Esophagus muscularis mucosa (tissue), 4 donors: ENCODE measurements around the gene AGPAT1. TPM values are rescaled to one million over a fixed set of nuclear protein-coding genes. Genes with fewer than 3 reads are reported as not detected.
"Not testable (repeated sequence)": the region's sequence is repeated elsewhere in the genome, so short reads cannot be mapped to it uniquely, and the experiment has no call there.

Experiments
- DNase-seq: peaks from one replicate; pipeline ENCODE4 v3.0.0-alpha.2; 2017; ENCODE audit errors: extremely low spot score
- H3K27ac ChIP-seq, 4 donors: fragments of 200-600 bp; sonication (generic); replicated peaks in 1 of 4; 1 replicate in 3 of 4; 2 replicates in 1 of 4; pipeline ENCODE4 v1.5.1; 2016 to 2019; ENCODE audit warnings: mild to moderate bottlenecking in 1 of 4
- H3K27me3 ChIP-seq, 4 donors: fragments of 200-600 bp; sonication (generic); one replicate each; pipeline versions ENCODE4 v1.5.1 to v1.6.0; 2016 to 2019
- H3K36me3 ChIP-seq, 4 donors: fragments of 200-600 bp; sonication (generic); one replicate each; pipeline ENCODE4 v1.5.1; 2016 to 2019
- H3K4me1 ChIP-seq, 4 donors: fragments of 200-600 bp; sonication (generic); one replicate each; pipeline ENCODE4 v1.5.1; 2016 to 2019
- H3K4me3 ChIP-seq, 4 donors: fragments of 200-600 bp; sonication (generic); 1 replicate in 2 of 4; 2 replicates in 2 of 4; pipeline ENCODE4 v1.5.1; 2016 to 2019; ENCODE audit warnings: mild to moderate bottlenecking in 4 of 4, moderate library complexity in 1 of 4
- H3K9me3 ChIP-seq, 4 donors: fragments of 200-600 bp; sonication (generic); 1 replicate in 3 of 4; 2 replicates in 1 of 4; pipeline ENCODE4 v1.5.1; 2016 to 2019
- EP300 ChIP-seq: sonication (generic); formaldehyde crosslinking; IDR thresholded peaks from one replicate; pipeline ENCODE4 v1.6.1; 2017; ENCODE audit warnings: antibody characterized with exemption
- POLR2A ChIP-seq: fragments of 450-650 bp; IDR thresholded peaks from one replicate; pipeline ENCODE4 v1.6.1; 2017; ENCODE audit warnings: antibody characterized with exemption, moderate library complexity, mild to moderate bottlenecking, low read depth
- POLR2AphosphoS5 ChIP-seq, 2 donors: sonication (generic); formaldehyde crosslinking; IDR thresholded peaks; one replicate each; pipeline ENCODE4 v1.6.1; 2017; ENCODE audit warnings: antibody characterized with exemption in 2 of 2
- WGBS: methylation state at CpG from one replicate; pipeline ENCODE4 v1.1.5; 2018; 5-methylcytosine and 5-hydroxymethylcytosine counted together
- intact Hi-C: fragments of 100-400 bp; cut with DNase I; formaldehyde crosslinking; loops from one replicate; pipeline ENCODE4 v1.15.1; 2023
- total RNA-seq, 4 donors: library from RNA; depleted of rRNA; stranded (reverse); fragments of >200 nt; gene quantifications; one replicate each; pipeline versions ENCODE4 v1.1.0 to v1.2.1, GENCODE V29; 2016
- TF ChIP-seq, protein P1 (sequence below), 3 experiments: fragments of 200-600 bp in 2 of 3; fragments of 450-650 bp in 1 of 3; sonication (generic) in 2 of 3; IDR thresholded peaks; one replicate each; pipeline ENCODE4 v1.5.1; 2017 to 2019; ENCODE audit warnings: antibody characterized with exemption in 3 of 3, mild to moderate bottlenecking in 2 of 3, moderate library complexity in 1 of 3

The AGPAT1 gene
- total RNA-seq, 4 donors from 2014 or later: 52.7 to 76.7 (median 68.9) TPM

- H3K36me3 ChIP-seq: peaks cover 16 to 52% (median 41%) of the 10 kb centered on the region in 4 donors
- H3K27ac ChIP-seq: peak overlapping the region; percentile 84 to 99 (median 98)
- 27% methylated on average over 11 of the region's 11 CpGs for WGBS
- H3K27me3 ChIP-seq, intact Hi-C loops, H3K9me3 ChIP-seq, H3K4me3 ChIP-seq: not testable (repeated sequence)
- peak; percentile 19 to 44 for TF ChIP-seq POLR2AphosphoS5 (IDR thresholded peaks at IDR 0.05)
- peak; percentile 99 for DNase-seq
- peaks cover 67 to 83% (median 78%) of the 10 kb centered on the region in 4 donors for H3K4me1 ChIP-seq
Observed at GRCh38 chr6:32185681-32186131, 9.8 kb upstream of the AGPAT1 start.

GRCh38 chr6:32184084-32184640 is 8.3 kb upstream of the AGPAT1 start, which contains the start of gene AGER:
TSS of gene AGER (minus strand) at chr6:32184253. CDS start at chr6:32184222, 31 bp downstream.
- WGBS: 63% methylated on average over 6 of the region's 6 CpGs
- TF ChIP-seq, protein P1, sequence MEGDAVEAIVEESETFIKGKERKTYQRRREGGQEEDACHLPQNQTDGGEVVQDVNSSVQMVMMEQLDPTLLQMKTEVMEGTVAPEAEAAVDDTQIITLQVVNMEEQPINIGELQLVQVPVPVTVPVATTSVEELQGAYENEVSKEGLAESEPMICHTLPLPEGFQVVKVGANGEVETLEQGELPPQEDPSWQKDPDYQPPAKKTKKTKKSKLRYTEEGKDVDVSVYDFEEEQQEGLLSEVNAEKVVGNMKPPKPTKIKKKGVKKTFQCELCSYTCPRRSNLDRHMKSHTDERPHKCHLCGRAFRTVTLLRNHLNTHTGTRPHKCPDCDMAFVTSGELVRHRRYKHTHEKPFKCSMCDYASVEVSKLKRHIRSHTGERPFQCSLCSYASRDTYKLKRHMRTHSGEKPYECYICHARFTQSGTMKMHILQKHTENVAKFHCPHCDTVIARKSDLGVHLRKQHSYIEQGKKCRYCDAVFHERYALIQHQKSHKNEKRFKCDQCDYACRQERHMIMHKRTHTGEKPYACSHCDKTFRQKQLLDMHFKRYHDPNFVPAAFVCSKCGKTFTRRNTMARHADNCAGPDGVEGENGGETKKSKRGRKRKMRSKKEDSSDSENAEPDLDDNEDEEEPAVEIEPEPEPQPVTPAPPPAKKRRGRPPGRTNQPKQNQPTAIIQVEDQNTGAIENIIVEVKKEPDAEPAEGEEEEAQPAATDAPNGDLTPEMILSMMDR (IDR thresholded peaks at IDR 0.05): no peak
- no peak for TF ChIP-seq POLR2A
- no peak for TF ChIP-seq EP300
- no peak for TF ChIP-seq POLR2AphosphoS5 (IDR thresholded peaks at IDR 0.05)
- peak within 1 kb of the TSS; percentile 84 to 99 (median 98) for H3K27ac ChIP-seq
- H3K27me3 ChIP-seq: no peaks in the 10 kb centered on the region
- H3K4me3 ChIP-seq: no peak within 1 kb of the TSS
- H3K36me3 ChIP-seq: peaks cover 16 to 64% (median 52%) of the 10 kb centered on the region in 4 donors
- H3K9me3 ChIP-seq: no peaks in the 10 kb centered on the region
- DNase-seq: no peak
- intact Hi-C loops: no loop called here
- peaks cover 72 to 89% (median 86%) of the 10 kb centered on the region in 4 donors for H3K4me1 ChIP-seq

DNA sequence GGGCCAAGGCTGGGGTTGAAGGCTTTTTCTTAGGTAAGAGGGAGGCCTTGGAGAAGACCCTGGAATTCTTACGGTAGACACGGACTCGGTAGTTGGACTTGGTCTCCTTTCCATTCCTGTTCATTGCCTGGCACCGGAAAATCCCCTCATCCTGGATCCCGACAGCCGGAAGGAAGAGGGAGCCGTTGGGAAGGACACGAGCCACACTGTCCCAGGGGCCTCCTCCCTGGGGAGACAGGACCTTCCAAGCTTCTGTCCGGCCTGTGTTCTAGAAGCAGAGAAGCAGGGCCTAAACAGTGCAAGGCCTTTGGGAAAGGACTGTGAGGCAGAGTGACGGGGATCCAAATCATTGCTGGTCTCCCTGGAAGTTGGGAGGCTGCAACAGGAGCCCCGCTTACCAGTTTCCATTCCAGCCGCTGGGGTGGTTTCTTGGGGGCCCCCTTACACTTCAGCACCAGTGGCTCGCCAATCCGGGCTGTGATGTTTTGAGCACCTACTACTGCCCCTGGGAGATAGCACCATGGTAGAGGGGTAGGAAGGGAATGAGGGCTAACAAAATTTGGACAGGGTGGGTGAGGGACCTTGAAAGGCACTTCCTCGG is 7.7 kb upstream of the AGPAT1 start:
- TF ChIP-seq POLR2A (no peak), POLR2AphosphoS5 (IDR thresholded peaks at IDR 0.05) (no peak), EP300 (no peak)
- TF ChIP-seq, protein P1 (IDR thresholded peaks at IDR 0.05): no peak
- H3K27ac ChIP-seq: peak overlapping the region; percentile 84 to 99 (median 98)
- DNase-seq: no peak
- H3K4me1 ChIP-seq: peaks cover 70 to 89% (median 86%) of the 10 kb centered on the region in 4 donors
- no peaks in the 10 kb centered on the region for H3K27me3 ChIP-seq
- intact Hi-C loops: no loop called here
- 80% methylated on average over 15 of the region's 15 CpGs for WGBS
- H3K4me3 ChIP-seq: no peak overlapping the region
- H3K36me3 ChIP-seq: peaks cover 16 to 64% (median 52%) of the 10 kb centered on the region in 4 donors
- no peaks in the 10 kb centered on the region for H3K9me3 ChIP-seq

DNA sequence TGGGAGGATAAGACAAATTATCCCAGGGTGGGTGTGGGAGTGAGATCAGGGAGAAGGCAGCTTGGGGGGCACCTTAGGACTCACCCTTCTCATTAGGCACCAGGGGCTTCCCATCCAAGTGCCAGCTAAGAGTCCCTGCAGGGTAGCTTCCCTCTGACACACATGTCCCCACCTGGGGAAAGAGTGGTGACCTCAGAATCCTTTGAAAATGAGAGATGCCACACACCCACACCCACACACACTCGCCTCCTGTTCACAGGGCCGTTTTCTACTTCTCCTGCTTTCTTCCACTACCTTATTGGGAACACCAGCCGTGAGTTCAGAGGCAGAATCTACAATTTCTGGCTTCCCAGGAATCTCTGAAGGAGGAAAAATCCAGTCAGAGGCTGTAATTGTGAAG is 7.1 kb upstream of the AGPAT1 start:
- no peak for DNase-seq

DNA sequence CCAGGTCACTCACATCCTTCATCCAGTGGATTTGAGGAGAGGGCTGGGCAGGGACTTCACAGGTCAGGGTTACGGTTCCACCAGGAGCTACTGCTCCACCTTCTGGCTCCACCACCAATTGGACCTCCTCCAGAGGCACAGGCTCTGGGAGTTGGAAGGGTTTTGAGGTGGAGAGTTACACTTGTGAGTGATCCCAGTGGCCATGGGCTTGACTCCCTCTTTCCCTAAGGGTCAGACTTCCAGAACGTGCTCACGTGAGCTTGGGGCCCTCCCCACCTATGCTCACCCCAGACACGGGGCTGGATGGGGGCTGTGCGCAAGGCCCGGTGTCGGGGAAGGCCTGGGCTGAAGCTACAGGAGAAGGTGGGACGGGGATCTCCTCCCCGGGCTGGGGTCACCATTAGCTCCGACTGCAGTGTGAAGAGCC is 6.7 kb upstream of the AGPAT1 start:
- no peak for DNase-seq
- Histone ChIP-seq H3K27me3 (no peaks in the 10 kb centered on the region), H3K27ac (peak overlapping the region; percentile 84 to 99 (median 98)), H3K4me1 (peaks cover 61 to 80% (median 77%) of the 10 kb centered on the region in 4 donors), H3K4me3 (no peak overlapping the region), H3K36me3 (peaks cover 12 to 59% (median 46%) of the 10 kb centered on the region in 4 donors), H3K9me3 (no peaks in the 10 kb centered on the region)
- WGBS: 74% methylated on average over 10 of the region's 10 CpGs
- intact Hi-C loops: no loop called here
- TF ChIP-seq EP300 (no peak), POLR2A (no peak), POLR2AphosphoS5 (IDR thresholded peaks at IDR 0.05) (no peak)
- TF ChIP-seq, protein P1 (IDR thresholded peaks at IDR 0.05): no peak

More for the DNA sequence above, 7.1 kb upstream of the AGPAT1 start:
- Histone ChIP-seq H3K27me3 (no peaks in the 10 kb centered on the region), H3K4me3 (no peak overlapping the region), H3K27ac (peak overlapping the region; percentile 84 to 99 (median 98)), H3K36me3 (peaks cover 16 to 63% (median 51%) of the 10 kb centered on the region in 4 donors), H3K9me3 (no peaks in the 10 kb centered on the region), H3K4me1 (peaks cover 66 to 84% (median 82%) of the 10 kb centered on the region in 4 donors)
- WGBS: 88% methylated on average over 3 of the region's 3 CpGs
- TF ChIP-seq POLR2A (no peak), EP300 (no peak), POLR2AphosphoS5 (IDR thresholded peaks at IDR 0.05) (no peak)
- TF ChIP-seq, protein P1 (IDR thresholded peaks at IDR 0.05): no peak
- intact Hi-C loops: no loop called here
